Iris pigment epithelial cell (primary cell): ENCODE results near the gene PACS2.

ENCODE experiments used
- DNase-seq: peaks from one replicate; pipeline ENCODE4 v3.0.0-alpha.2; 2011; ENCODE audit warnings: low read depth

The PACS2 gene

GRCh38 chr14:105423488-105424195 lies 109.1 kb downstream of the PACS2 start:
- no peak for DNase-seq

GRCh38 chr14:105424861-105425260 lies 110.3 kb downstream of the PACS2 start:
- no peak for DNase-seq

GRCh38 chr14:105425823-105426247 lies 111.3 kb downstream of the PACS2 start:
- DNase-seq: no peak

GRCh38 chr14:105426416-105427130 lies 112.0 kb downstream of the PACS2 start:
- DNase-seq: no peak

GRCh38 chr14:105427412-105427811 lies 112.9 kb downstream of the PACS2 start:
- DNase-seq: no peak

- no peak for DNase-seq
Observed at GRCh38 chr14:105427936-105428485, 113.5 kb downstream of the PACS2 start.

- DNase-seq: no peak
Observed at GRCh38 chr14:105430042-105430441, 115.5 kb downstream of the PACS2 start.

GRCh38 chr14:105430565-105430964 lies 116.0 kb downstream of the PACS2 start:
- peak; percentile 77 for DNase-seq

- DNase-seq: no peak
Observed at GRCh38 chr14:105431256-105431655, 116.7 kb downstream of the PACS2 start.

GRCh38 chr14:105432657-105433056 lies 118.1 kb downstream of the PACS2 start:
- no peak for DNase-seq

- DNase-seq: no peak
Observed at GRCh38 chr14:105433161-105433605, 118.6 kb downstream of the PACS2 start.

- no peak for DNase-seq
Observed at GRCh38 chr14:105436402-105436801, 121.9 kb downstream of the PACS2 start.

- no peak for DNase-seq
Observed at GRCh38 chr14:105436891-105437722, 122.6 kb downstream of the PACS2 start.

- DNase-seq: no peak
Observed at GRCh38 chr14:105437723-105438500, 123.4 kb downstream of the PACS2 start.

GRCh38 chr14:105439179-105439578 lies 124.6 kb downstream of the PACS2 start:
- no peak for DNase-seq

GRCh38 chr14:105439710-105440553 lies 125.4 kb downstream of the PACS2 start:
- no peak for DNase-seq

- DNase-seq: no peak
Observed at GRCh38 chr14:105440554-105440900, 126.0 kb downstream of the PACS2 start.

- no peak for DNase-seq
Observed at GRCh38 chr14:105440992-105441391, 126.4 kb downstream of the PACS2 start.

GRCh38 chr14:105442125-105442524 lies 127.6 kb downstream of the PACS2 start:
- no peak for DNase-seq

GRCh38 chr14:105442834-105443233 lies 128.3 kb downstream of the PACS2 start:
- DNase-seq: no peak

- no peak for DNase-seq
Observed at GRCh38 chr14:105444859-105445258, 130.3 kb downstream of the PACS2 start.
